DMS79 treated with DMSO at 0.1 percent for 48 hours (cell line): ENCODE results near the gene THSD4.
A peak's percentile ranks its signal among the peaks of the same experiment; 100 is the strongest.

Source experiments
- DNase-seq: peaks from one replicate; lab custom pipeline; 2025; lab: John Stamatoyannopoulos, UW

The THSD4 gene

GRCh38 chr15:71784719-71785118 lies 669.4 kb downstream of the THSD4 start:
- no peak for DNase-seq

- DNase-seq, result no peak
These were observed 670.7 kb downstream of the THSD4 start for GRCh38 chr15:71785996-71786395.

- no peak for DNase-seq
These were observed 671.4 kb downstream of the THSD4 start for GRCh38 chr15:71786673-71787072.

GRCh38 chr15:71788646-71789579 lies 673.6 kb downstream of the THSD4 start:
- no peak for DNase-seq

DNA sequence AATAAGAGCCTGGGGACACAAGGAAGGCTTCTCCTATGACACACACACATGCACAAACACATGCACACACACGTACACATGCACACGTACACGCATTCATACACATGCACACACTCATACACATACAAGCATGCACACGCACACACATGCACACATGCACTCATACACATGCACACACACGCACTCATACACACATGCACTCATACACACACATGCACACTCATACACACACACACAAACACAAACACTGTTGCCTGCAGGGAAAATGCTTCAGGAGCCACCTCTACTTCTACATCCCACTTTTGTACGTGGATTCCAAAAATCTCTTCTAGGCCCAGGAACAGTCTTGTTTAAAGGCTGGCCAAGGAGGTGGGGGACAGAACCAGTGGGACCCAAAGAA lies 674.3 kb downstream of the THSD4 start:
- no peak for DNase-seq

DNA sequence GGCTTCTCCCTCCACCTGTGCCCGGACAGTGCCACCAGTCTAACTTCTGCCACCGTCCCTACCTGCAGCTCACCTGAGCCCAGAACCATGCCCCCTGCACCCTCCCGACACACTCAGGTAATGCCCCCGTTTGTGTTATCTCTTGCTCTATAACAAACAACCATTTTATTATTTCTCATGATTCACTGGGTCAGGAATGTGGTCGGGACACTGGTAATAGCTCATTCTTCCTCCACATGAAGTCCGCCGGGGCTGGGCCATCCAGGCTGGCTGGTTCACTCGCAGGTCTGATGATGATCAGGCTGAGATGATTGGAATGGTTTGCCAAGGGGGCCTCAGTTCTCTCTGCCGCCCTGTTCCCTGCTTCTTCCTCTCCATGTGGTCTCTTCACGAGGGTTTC lies 674.8 kb downstream of the THSD4 start:
- DNase-seq, result no peak

- no peak for DNase-seq
These were observed 676.7 kb downstream of the THSD4 start for GRCh38 chr15:71791975-71792374.

GRCh38 chr15:71792521-71792920 lies 677.2 kb downstream of the THSD4 start:
- DNase-seq, result no peak

DNA sequence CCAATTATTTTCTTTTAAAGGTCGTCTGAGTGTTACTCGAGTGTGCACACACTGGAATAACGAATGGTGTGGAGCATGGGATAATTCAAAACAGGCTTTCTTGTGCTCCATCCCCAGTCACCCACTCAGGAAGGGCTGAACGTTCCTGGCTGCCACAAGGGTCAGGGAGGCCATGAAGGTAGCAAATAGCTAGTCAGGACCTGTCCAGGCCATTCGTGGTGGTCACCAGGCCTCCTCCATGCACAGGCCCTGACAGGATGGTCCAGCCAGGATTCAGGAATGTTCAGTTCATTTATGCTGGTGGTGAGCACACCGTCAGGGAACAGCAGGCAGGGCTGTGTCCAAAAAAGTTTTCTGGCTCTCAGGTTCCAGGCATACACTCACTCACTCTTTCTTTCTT lies 683.4 kb downstream of the THSD4 start:
- no peak for DNase-seq

DNA sequence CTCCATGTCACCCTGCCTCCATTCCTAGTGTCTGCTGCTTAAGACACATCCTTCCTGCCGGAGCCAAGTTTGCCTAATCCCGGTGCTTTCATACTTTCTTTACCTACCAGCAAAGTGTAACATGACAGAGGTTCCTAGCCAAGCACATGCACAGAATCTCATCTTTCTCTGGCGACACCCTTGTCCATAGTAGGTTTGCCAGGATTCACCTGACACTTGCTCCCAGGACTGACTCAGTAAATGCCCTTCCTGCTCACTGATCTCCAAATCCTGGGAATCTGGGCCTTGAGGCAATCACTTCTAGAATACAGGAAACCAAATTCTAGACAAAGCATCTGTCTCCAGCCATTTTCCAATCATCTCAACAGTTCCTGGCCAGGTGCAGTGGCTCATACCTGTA lies 684.9 kb downstream of the THSD4 start:
- DNase-seq, result no peak

GRCh38 chr15:71800835-71801745 lies 685.8 kb downstream of the THSD4 start:
- peak; percentile 61 for DNase-seq

DNA sequence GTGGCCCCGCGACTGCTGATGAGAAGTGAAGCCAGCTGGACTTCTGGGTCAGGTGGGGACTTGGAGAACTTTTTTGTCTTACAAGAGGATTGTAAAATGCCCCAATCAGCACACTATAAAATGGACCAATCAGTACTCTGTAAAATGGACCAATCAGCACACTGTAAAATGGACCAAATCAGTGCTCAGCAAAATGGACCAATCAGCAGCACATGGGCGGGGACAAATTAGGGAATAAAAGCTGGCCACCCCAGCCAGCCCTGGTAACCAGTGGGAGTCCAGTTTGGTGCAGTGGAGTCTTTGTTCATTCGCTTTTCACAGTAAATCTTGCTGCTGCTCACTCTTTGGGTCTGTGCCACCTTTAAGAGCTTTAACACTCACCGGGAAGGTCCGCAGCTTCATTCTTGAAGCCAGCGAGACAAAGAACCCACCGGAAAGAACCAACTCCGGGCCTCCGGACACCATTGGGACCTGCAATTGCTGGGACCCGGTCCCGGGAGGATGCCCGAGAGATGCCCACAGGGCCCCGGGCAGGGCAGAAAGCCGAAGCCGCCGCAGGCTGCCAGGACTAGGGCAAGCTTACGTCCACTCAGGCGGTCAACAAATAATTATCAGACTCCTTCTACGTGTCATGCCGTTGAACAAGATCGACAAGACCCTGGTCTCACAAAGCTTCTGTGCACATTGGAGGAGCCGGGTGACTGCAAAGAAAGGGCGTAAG lies 686.8 kb downstream of the THSD4 start:
- no peak for DNase-seq

DNA sequence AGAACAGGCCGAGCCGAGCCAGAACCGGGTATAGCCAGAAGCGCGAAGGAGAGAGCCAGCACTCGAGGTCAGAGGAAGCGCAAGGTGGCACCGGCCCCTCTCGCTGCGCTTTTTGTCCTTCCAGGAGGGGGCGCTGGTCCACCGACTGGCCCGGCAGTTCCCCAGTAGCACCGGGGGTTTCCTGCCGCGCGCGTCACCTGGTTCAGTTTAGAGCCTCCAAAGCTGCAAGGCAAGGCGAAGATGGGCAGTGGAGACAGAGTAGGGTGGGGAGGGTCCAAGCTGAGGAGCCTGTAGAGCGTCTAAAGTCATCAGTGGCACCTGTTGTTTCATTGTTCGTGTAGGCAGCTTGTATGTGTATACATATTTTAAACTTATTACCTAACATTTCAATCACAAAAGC lies 687.5 kb downstream of the THSD4 start:
- no peak for DNase-seq

DNA sequence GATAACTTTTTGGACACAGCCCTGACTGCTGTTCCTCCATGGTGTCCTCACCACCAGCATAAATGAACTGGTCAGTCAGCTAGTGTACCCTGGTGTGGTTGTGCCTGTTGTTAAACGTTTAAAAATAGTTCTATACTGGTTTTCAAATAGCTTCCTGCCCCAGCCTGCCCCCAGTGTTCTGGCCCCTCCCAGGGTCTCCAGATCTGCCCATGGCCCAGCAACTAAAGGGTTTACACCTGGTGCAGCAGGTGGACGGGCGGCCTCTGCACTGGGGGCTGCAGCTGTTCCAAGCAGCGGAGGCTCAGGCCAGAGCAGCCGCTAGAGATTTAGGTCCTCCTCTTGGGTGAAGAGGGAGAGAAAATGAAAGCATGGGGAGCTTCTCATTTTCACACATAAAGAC lies 689.0 kb downstream of the THSD4 start:
- DNase-seq, result no peak

GRCh38 chr15:71804695-71805470 lies 689.6 kb downstream of the THSD4 start:
- DNase-seq, result no peak

- no peak for DNase-seq
These were observed 691.2 kb downstream of the THSD4 start for GRCh38 chr15:71806452-71806931.

- DNase-seq, result no peak
These were observed 691.9 kb downstream of the THSD4 start for GRCh38 chr15:71807125-71807629.

GRCh38 chr15:71807691-71808091 lies 692.4 kb downstream of the THSD4 start:
- no peak for DNase-seq

DNA sequence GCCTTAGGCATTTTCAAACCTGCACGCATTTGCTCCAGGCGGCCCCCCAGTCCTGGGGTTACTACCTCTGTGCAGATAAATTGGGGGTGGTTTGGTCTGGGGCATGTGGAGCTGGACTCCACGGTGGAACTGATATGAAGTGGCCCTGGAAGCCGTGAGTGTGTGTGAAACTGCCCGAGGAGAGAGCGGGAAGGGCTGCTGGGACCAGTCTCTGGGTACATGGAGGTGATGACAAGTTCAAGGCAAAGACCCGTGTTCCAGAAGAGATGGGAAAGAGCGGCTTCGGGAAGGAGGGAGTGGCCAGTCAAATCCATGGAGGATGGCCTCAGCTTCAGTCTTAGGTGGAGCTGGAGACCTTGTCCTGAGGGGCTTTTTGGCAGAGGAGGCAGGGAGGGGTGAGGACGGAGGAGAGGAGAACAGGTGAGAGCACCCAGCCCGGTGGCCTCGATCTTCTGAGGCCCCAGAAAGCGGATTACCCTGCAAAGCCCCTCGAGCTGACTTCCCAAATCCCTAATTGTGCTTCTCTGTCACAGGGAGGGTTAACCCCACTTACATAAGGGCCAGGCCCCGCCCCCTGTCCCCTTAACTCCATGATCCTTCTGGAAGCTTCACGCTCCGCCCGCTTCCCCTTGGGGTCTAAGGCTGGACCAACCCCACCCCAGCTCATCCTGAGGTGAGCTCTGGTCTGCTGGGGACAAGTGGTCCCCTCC lies 693.2 kb downstream of the THSD4 start:
- no peak for DNase-seq

GRCh38 chr15:71809346-71809745 lies 694.1 kb downstream of the THSD4 start:
- no peak for DNase-seq
